A549 (cell line): Measurements from ENCODE around the gene GGNBP2. TPM values are rescaled to one million over a fixed set of nuclear protein-coding genes. Genes with fewer than 3 reads are reported as not detected.

ENCODE experiments used
- ATAC-seq, 2 experiments: fragments of 200-7000 bp in 1 of 2; fragments of >200 bp in 1 of 2; cut with Nextera tagmentation in 1 of 2; cut with Tn5 transposase in 1 of 2; 3 replicates each; pipeline versions ENCODE4 v1.8.0 to v1.9.1; 2018 to 2020; ENCODE audit warnings: mild to moderate bottlenecking in 1 of 2, moderate library complexity in 1 of 2
- CTCF ChIA-PET: fragments of 300-600 bp; sonication (Branson Sonifier 250); formaldehyde crosslinking; extraction: SDS; loops from one replicate; lab custom pipeline; 2021; ENCODE audit warnings: antibody characterized with exemption, inconsistent platforms; lab: Yijun Ruan, JAX
- POLR2A ChIA-PET: fragments of 350-600 bp; formaldehyde crosslinking; extraction: SDS; loops from one replicate; lab custom pipeline; 2021; ENCODE audit warnings: antibody characterized with exemption, inconsistent platforms; lab: Yijun Ruan, JAX
- DNase-seq, 2 experiments: peaks; one replicate each; pipeline versions ENCODE4 v3.0.0 to v3.0.0-alpha.2; 2011 to 2016; ENCODE audit warnings: low read depth in 1 of 2, low spot score in 1 of 2
- FAIRE-seq: peaks from 2 replicates; lab custom pipeline; 2011; peaks lifted over from hg19 to GRCh38; lab: Jason Lieb, UNC
- H3K27ac ChIP-seq, 2 experiments: fragments of >200 bp; sonication (Bioruptor Twin); formaldehyde crosslinking; 3 replicates each; pipeline ENCODE4 v1.5.1; 2016 to 2017
- H3K4me1 ChIP-seq: fragments of >200 bp; sonication (Bioruptor Twin); formaldehyde crosslinking; 3 replicates; pipeline ENCODE4 v1.6.1; 2016
- H3K4me2 ChIP-seq: fragments of >200 bp; sonication (Bioruptor Twin); formaldehyde crosslinking; 3 replicates; pipeline ENCODE4 v1.6.1; 2016
- H3K4me3 ChIP-seq: fragments of >200 bp; sonication (Bioruptor Twin); formaldehyde crosslinking; 3 replicates; pipeline ENCODE4 v1.5.1; 2016
- H3K9me3 ChIP-seq: fragments of >200 bp; sonication (Bioruptor Twin); formaldehyde crosslinking; 3 replicates; pipeline ENCODE4 v1.6.1; 2016
- BCL3 ChIP-seq: fragments of >200 bp; sonication (Bioruptor Twin); formaldehyde crosslinking; IDR thresholded peaks from 3 replicates; pipeline ENCODE4 v1.6.1; 2016
- CBX8 ChIP-seq: fragments of 200-600 bp; sonication (generic); IDR thresholded peaks from 2 replicates; pipeline ENCODE4 v1.6.1; 2016
- EHMT2 ChIP-seq: fragments of 200-600 bp; sonication (generic); IDR thresholded peaks from 2 replicates; pipeline ENCODE4 v1.6.1; 2016; ENCODE audit warnings: antibody characterized with exemption, low read depth, mild to moderate bottlenecking, moderate library complexity
- ELK1 ChIP-seq: fragments of 150-350 bp; IDR thresholded peaks from 2 replicates; pipeline ENCODE4 v1.6.1; 2014; ENCODE audit warnings: low read depth, mild to moderate bottlenecking, low read length
- ESRRA ChIP-seq: fragments of 150-350 bp; IDR thresholded peaks from 2 replicates; pipeline ENCODE4 v1.6.1; 2014; ENCODE audit warnings: mild to moderate bottlenecking, low read length, borderline replicate concordance
- FOSB ChIP-seq: fragments of 250-450 bp; sonication (Bioruptor Pico); IDR thresholded peaks from 2 replicates; pipeline ENCODE4 v1.5.0; 2020; ENCODE audit warnings: mild to moderate bottlenecking, moderate library complexity
- FOSL2 ChIP-seq, 2 experiments: fragments of 450-650 bp in 1 of 2; fragments of >200 bp in 1 of 2; sonication (Bioruptor Twin) in 1 of 2; formaldehyde crosslinking; IDR thresholded peaks; 2 replicates each; pipeline versions ENCODE4 v1.5.0 to v1.6.1; 2016 to 2020; ENCODE audit warnings: mild to moderate bottlenecking in 1 of 2, moderate library complexity in 1 of 2
- GATA3 ChIP-seq: IDR thresholded peaks from 2 replicates; pipeline ENCODE4 v1.6.1; 2012; ENCODE audit warnings: borderline replicate concordance
- HMGXB4 ChIP-seq: fragments of 250-450 bp; sonication (Bioruptor Pico); IDR thresholded peaks from 2 replicates; pipeline ENCODE4 v1.5.0; 2021; ENCODE audit warnings: mild to moderate bottlenecking, moderate library complexity, borderline replicate concordance
- HOXA7 ChIP-seq: fragments of 250-450 bp; sonication (Bioruptor Pico); IDR thresholded peaks from 2 replicates; pipeline ENCODE4 v1.5.0; 2020; ENCODE audit warnings: mild to moderate bottlenecking, moderate library complexity
- JUN ChIP-seq, 2 experiments: fragments of >200 bp; sonication (Bioruptor Twin); formaldehyde crosslinking; IDR thresholded peaks; 2 replicates in 1 of 2; 3 replicates in 1 of 2; pipeline ENCODE4 v1.6.1; 2016 to 2017
- JUNB ChIP-seq: fragments of >200 bp; sonication (Bioruptor Twin); formaldehyde crosslinking; IDR thresholded peaks from 2 replicates; pipeline ENCODE4 v1.6.1; 2016
- KDM1A ChIP-seq: fragments of 200-600 bp; sonication (generic); IDR thresholded peaks from 2 replicates; pipeline ENCODE4 v1.6.1; 2016; ENCODE audit warnings: low read depth, mild to moderate bottlenecking
- NFE2L2 ChIP-seq: fragments of 150-350 bp; conservative IDR thresholded peaks from 2 replicates; pipeline ENCODE4 v1.6.1; 2014; ENCODE audit warnings: low read length
- NPAS2 ChIP-seq: fragments of 250-450 bp; sonication (Bioruptor Pico); IDR thresholded peaks from 2 replicates; pipeline ENCODE4 v1.8.0; 2022; ENCODE audit warnings: mild to moderate bottlenecking, moderate library complexity, borderline replicate concordance
- NR3C1 ChIP-seq: fragments of >200 bp; sonication (Bioruptor Twin); formaldehyde crosslinking; IDR thresholded peaks from 3 replicates; pipeline ENCODE4 v1.6.1; 2017
- PBX3 ChIP-seq: IDR thresholded peaks from 2 replicates; pipeline ENCODE4 v1.6.1; 2012
- RARB ChIP-seq: fragments of 250-450 bp; sonication (Bioruptor Pico); IDR thresholded peaks from 2 replicates; pipeline ENCODE4 v1.8.0; 2021; ENCODE audit warnings: mild to moderate bottlenecking, moderate library complexity
- RCOR1 ChIP-seq: fragments of 150-350 bp; IDR thresholded peaks from 2 replicates; pipeline ENCODE4 v1.6.1; 2014; ENCODE audit warnings: antibody characterized with exemption, low read length, low read depth
- SMC3 ChIP-seq: fragments of >200 bp; sonication (Bioruptor Twin); formaldehyde crosslinking; IDR thresholded peaks from 3 replicates; pipeline ENCODE4 v1.6.1; 2018; ENCODE audit warnings: inconsistent platforms
- ZC3H11A ChIP-seq: fragments of 450-650 bp; IDR thresholded peaks from 2 replicates; pipeline ENCODE4 v1.6.1; 2014; ENCODE audit warnings: antibody characterized with exemption, mild to moderate bottlenecking
- WGBS: methylation state at CpG from one replicate; pipeline ENCODE4 v1.1.6; 2017; ENCODE audit errors: missing lambda C conversion rate; 5-methylcytosine and 5-hydroxymethylcytosine counted together
- polyA plus RNA-seq, 4 experiments: library from polyadenylated mRNA; depleted of rRNA in 3 of 4; stranded (reverse); fragments of >200 nt; fragmentation: RNase III in 1 of 4; extraction: RNeasy Plus Mini Kit Qiagen cat#74134 plus additional on column Dnase treatment in 1 of 4; gene quantifications; 2 replicates in 3 of 4; 3 replicates in 1 of 4; pipeline ENCODE4 v1.2.3, GENCODE V29; 2011 to 2017

GGNBP2 gene
- polyA plus RNA-seq, 2 of the 4 experiments (the other 2 are of a cell fraction) = 83.7 to 144 TPM

GRCh38 chr17:36509272-36509985 lies 35.3 kb upstream of the GGNBP2 start:
- ATAC-seq = no peak
- no peaks in the 10 kb centered on the region for H3K4me1 ChIP-seq
- no peak overlapping the region for H3K4me2 ChIP-seq
- FAIRE-seq = no peak
- no peak overlapping the region for H3K27ac ChIP-seq
- H3K4me3 ChIP-seq = no peak overlapping the region
- TF ChIP-seq KDM1A (peak; percentile 64; the same call in 1 of the 2 replicates), ZC3H11A (no peak)
- POLR2A ChIA-PET = interaction anchor here (0.6 kb wide), 1 partner anchor 21 kb away, joined by 6 read pairs; no protein-coding TSS in a partner anchor
- no peaks in the 10 kb centered on the region for H3K9me3 ChIP-seq
- CTCF ChIA-PET = interaction anchor here (0.9 to 1.6 kb wide), 3 partner anchors 10 to 26 kb away, joined by 4 to 7 read pairs (median 5); no protein-coding TSS in a partner anchor
- no peak for DNase-seq
- 84% methylated on average over 9 of the region's 9 CpGs for WGBS

GRCh38 chr17:36510636-36511035 lies 34.1 kb upstream of the GGNBP2 start:
- POLR2A ChIA-PET = no interaction called here
- ATAC-seq (no peak), FAIRE-seq (no peak), DNase-seq (no peak)
- H3K4me1 ChIP-seq = no peaks in the 10 kb centered on the region
- no peak overlapping the region for H3K27ac ChIP-seq
- 90% methylated on average over 14 of the region's 14 CpGs for WGBS
- no peaks in the 10 kb centered on the region for H3K9me3 ChIP-seq
- no peak overlapping the region for H3K4me3 ChIP-seq
- H3K4me2 ChIP-seq = no peak overlapping the region
- TF ChIP-seq CBX8 (no peak), RCOR1 (no peak), NFE2L2 (no peak), EHMT2 (no peak), PBX3 (no peak), FOSB (CRISPR knock-in tag) (no peak), HMGXB4 (CRISPR knock-in tag) (no peak), JUNB (no peak), RARB (CRISPR knock-in tag) (no peak), NR3C1 (no peak), ESRRA (no peak), SMC3 (no peak), NPAS2 (no peak), ELK1 (no peak), BCL3 (no peak), HOXA7 (CRISPR knock-in tag) (no peak), FOSL2 (IDR thresholded peaks at IDR 0.05) (no peak), FOSL2 (CRISPR knock-in tag; IDR thresholded peaks at IDR 0.05) (no peak), JUN (IDR thresholded peaks at IDR 0.05) (no peak), GATA3 (no peak)
- CTCF ChIA-PET = interaction anchor here (0.5 kb wide), 1 partner anchor 680 kb away, joined by 3 read pairs; no protein-coding TSS in a partner anchor
